HG02798 (cell line): ENCODE data around the gene CLEC18B.
"Not testable (repeated sequence)": the region's sequence is repeated elsewhere in the genome, so short reads cannot be mapped to it uniquely, and the experiment has no call there.

ENCODE experiments used
- ATAC-seq: cut with Tn5 transposase; IDR thresholded peaks from one replicate; pipeline ENCODE4 v1.9.1; 2021; ENCODE audit warnings: mild to moderate bottlenecking; ENCODE audit not compliant: unreplicated experiment, poor library complexity

CLEC18B gene

DNA sequence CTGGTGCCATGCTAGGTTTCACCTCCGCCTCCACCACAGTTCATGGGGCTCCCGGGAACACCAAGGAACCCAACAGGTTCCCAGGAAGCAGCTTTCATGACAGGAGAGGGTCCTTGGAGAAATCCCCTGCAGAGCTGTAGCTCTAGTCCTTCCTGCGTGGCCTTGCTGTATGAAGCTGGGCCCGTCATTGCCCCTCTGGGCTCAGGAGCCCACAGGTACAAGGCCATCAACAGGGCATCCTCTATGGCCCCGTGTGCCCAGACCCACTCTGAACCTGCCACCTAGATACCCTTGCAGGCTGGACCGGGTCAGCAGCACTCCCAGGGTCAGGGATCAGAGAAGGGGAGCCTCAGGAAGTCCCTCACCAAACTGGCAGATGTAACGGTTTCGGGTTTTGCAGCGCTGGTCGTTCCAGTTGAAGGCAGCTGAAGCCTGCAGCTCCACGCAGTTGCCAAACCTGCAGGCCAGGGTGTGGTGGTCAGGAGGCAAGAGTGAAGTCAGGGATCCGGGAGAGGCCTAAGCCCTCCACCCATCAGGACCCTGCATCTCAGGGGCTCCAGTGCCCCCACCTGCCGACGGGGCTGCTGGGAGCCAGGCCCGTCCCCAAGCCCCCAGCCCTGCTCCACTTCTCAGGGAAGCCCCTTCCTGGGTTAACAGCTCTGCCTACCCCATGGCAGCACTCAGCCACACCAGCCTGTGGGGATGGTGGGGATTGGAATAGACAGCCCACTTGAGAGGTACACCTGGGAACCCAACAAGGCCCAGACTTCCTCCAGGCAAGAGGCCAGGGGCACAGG is 11.9 kb downstream of the CLEC18B start:
- ATAC-seq: not testable (repeated sequence)

DNA sequence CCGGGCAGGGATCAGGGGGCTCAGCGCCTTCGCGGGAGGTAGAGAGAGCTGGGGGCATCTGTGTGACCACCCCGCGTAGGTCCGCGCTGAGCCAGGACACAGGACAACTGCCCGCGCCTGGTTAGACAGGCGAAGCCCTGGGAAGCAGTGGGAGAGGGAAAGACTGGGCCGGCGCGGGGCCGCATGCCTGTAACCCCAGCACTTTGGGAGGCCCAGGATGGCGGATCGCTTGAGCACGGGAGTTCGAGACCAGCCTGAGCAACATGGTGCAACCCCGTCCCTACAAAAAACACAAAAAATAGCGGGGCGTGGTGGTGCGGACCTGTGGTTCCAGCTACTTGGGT is 13.9 kb downstream of the CLEC18B start:
- not testable (repeated sequence) for ATAC-seq

DNA sequence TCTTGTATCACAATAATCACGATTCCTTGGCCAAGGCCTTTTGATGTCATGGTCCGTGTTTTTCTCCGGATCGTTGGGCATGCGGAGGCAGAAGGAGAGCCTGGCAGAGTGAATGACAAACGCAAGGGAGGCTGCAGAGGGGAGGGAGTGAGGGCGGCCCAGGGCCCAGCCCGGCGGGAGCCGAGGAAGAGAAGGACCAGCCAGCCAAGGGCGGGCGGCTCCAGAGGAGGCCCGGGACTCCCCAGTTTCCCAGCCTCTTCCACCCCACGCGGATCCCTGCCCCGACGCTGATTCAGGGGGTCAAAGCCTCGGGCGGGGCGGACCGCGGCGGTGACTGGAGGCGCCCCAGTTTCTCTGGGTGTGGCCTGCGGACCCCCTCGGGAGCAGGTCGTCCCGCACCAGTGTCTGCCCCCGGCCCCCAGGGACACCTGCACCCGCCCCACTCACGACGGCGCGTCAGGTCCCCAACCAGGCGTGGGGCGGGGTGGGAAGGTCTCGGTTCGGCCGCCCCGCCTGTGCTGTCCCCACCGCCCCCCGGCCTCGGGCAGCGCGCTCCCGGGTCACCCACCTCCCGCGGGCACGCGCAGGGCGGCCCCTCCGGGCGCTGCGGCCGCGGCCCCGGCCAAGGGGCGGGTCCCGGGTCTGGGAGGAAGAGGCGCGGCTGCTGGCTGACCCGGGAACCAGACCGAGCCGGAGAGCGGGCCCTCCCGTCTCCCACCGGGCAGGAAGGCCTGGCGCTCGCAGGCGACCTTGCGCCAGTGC is 14.5 kb downstream of the CLEC18B start:
- ATAC-seq: peak; percentile 36

DNA sequence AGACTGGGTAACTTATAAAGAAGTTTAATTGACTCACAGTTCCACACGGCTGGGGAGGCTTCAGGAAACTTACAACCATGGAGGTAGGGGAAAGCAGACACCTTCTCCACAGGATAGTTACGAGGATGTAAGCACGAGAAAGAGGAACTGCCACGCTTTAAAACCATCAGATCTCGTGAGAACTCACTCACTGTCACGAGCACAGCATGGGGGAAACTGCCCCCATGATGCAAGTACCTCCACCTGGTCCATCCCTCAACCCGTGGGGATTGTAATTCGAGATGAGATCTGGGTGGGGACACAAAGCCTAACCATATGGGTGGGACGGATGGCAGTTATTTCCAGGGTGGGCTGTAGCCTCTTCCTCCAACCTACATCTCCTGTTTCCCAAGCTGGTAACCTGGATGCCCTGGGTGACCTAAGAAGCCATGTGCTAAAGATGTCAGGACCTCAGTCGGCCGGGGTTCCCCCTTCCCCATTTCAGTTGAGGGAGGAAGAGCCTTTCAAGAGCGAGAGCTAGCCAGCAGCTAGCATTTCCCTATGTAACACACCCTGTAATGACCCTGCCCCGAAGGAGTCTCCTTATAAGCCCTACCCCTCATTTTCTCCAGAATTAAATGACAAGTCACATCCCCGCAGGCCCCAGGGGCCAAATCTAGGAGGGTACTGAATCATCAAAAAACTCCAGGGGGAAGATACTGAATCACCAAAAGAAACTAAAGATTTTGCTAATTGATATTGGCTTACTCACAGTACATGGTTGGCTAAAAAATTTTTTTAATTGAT is 16.9 kb downstream of the CLEC18B start:
- ATAC-seq: not testable (repeated sequence)

DNA sequence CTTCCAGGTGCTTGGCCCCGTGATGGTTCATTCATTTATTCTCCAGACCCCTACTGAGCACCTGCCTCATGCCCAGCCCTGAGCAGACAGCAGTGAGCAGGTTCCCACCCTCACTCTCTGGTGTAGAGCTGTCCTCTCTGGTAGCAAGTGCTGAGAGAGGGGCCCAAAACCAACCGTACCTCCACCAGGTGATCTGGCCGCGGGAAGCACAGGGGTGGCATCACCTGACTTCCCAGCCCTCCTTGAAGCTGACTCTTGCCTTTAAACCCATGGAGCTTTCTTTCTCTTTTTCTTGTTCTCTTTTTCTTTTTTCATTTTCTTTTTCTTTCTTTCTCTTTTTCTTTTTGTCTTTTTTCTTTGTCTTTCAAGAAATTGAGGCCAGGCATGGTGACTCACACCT is 21.0 kb downstream of the CLEC18B start:
- not testable (repeated sequence) for ATAC-seq

DNA sequence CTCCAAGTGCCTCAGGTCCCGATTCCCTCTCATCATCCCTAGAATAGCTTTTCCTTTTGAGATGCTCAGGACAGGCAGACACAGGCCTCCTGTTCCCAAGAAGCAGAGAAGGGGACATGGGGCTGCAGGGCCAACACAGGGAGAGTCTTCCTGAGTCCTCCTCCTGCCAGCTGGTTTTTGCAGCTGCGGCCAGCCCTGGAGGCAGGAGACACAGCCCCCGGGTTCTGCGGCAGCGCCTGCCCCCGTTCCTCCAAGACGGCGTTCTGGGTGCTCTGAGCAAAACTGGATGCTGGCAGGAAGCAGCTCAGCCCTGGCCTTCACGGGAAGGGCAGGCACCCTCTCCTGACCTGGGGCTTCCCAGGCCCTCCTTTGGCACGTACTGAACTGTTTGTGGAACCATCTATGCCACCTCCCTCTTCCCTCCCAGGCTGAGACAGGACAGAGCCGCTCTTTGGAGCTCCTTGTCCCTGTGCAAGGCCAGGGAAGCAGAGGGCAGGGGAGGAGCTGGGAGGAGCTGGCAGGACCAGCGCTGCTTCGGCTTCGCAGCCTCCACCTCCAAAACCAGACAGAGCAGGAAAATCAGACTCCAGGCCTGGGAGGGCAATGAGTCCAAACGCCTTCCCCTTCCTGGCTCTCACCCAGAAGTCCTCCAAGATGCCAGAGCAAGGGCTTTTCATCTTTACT is 22.9 kb downstream of the CLEC18B start:
- not testable (repeated sequence) for ATAC-seq

DNA sequence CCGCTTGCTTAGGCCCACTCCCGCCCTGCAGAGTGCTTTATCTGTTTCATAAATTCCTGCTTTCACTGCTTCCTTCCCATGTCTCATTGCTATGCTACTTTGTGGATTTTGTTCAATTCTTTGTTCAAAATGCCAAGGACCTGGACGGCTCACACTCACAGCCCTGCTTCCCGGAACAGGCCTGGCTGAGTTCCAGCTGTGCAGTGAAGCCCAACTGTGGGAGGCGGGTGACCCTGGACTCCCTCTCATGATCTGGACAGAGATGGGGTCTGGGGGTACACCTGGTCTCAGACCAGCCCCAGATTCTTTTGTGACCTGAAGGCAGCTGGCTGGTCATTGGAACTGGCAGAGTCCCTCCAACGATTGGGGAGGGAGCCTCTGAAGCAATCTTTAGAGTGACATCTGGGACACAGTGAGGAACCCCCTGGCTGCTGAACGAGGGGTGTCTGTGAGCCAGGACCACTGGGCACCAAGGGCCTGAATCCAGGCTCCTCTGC is 24.7 kb downstream of the CLEC18B start:
- not testable (repeated sequence) for ATAC-seq

DNA sequence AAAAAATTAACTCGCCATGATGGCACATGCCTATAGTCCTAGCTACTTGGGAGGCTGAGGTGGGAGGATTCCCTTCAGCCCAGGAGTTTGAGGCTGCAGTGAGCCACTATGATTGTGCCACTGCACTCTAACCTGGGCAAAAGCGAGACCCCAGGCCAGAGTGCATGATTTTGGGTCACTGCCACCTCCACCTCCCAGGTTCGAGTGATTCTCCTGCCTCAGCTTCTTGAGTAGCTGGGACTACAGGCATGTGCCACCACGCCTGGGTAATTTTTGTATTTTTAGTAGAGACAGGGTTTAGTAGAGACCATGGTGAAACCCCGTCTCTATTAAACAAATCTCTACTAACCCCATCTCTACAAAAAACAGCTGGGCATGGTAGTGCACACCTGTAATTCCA is 26.7 kb downstream of the CLEC18B start:
- not testable (repeated sequence) for ATAC-seq

DNA sequence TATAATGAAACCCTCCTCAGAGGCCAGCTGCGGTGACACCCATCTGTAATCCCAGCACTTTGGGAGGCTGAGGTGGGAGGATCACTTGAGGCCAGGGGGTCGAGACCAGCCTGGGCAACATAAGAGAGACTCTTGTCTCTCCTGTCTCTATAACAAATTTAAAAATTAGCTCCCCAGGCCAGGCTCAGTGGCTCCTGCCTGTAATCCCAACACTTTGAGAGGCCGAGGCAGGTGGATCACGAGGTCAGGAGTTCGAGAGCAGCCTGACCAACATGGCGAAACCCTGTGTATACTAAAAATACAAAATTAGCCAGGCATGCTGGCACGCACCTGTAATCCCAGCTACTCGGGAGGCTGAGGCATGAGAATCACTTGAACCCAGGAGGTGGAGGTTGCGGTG is 27.1 kb downstream of the CLEC18B start:
- ATAC-seq: not testable (repeated sequence)

DNA sequence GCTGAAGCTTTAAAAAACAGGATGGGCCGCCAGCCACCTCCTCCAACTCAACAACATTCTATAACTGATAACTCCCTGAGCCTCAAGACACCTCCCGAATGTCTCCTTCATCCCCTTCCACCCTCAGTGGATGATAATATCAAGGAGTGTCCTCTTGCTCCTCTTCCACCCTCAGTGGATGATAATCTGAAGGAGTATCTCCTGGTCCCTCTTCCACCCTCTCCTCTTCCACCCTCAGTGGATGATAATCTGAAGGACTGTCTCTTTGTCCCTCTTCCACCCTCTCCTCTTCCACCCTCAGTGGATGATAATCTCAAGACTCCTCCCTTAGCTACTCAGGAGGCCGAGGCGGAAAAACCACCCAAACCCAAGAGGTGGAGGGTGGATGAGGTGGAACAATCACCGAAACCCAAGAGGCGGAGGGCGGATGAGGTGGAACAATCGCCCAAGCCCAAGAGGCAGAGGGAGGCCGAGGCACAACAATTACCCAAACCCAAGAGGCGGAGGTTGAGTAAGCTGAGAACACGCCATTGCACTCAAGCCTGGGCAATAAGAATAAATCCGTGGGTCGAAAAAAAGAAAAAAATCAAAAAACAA is 29.7 kb downstream of the CLEC18B start:
- ATAC-seq: not testable (repeated sequence)

DNA sequence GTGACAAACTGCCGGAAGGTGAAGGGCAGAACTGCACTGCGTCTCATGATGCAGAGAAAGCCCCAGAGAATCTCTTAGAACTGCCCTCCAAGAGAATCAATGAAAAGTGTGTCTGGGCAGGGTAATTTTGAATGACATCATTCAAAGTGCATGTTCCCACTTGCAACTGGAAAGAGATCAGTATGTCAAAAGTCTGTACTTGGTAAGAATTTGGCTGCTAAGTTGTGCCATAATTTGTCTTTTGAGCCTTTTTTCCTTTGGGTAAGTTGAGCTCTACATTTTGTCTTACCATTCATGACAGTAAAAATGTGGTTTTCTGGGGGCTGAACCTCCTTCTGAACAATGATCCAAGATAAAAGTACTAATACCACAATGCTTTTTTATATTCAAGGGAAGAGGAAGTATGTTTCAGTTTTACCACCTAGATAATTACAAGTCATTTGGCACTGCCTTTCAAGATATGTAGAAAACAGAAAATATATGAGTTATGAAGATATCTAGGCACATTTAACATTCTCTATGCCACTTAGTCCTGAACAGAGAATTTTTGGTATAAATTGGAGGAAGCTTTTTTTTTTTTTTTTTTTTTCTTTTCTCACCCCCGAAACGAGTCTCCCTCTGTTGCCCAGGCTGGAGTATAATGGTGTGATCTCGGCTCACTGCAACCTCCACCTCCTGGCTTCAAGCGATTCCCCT is 38.8 kb downstream of the CLEC18B start:
- ATAC-seq: not testable (repeated sequence)

DNA sequence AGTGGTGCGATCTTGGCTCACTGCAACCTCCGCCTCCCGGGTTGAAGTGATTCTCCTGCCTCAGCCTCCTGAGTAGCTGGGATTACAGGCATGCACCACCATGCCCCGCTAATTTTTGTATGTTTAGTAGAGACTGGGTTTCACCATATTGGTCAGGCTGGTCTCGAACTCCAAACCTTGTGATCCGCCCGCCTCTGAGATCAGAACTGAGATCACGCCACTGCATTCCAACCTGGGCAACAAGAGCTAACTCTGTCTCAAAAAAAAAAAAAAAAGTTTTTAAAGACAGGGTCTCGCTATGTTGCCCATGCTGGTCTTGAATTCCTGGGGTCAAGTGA is 47.5 kb downstream of the CLEC18B start:
- ATAC-seq: not testable (repeated sequence)

DNA sequence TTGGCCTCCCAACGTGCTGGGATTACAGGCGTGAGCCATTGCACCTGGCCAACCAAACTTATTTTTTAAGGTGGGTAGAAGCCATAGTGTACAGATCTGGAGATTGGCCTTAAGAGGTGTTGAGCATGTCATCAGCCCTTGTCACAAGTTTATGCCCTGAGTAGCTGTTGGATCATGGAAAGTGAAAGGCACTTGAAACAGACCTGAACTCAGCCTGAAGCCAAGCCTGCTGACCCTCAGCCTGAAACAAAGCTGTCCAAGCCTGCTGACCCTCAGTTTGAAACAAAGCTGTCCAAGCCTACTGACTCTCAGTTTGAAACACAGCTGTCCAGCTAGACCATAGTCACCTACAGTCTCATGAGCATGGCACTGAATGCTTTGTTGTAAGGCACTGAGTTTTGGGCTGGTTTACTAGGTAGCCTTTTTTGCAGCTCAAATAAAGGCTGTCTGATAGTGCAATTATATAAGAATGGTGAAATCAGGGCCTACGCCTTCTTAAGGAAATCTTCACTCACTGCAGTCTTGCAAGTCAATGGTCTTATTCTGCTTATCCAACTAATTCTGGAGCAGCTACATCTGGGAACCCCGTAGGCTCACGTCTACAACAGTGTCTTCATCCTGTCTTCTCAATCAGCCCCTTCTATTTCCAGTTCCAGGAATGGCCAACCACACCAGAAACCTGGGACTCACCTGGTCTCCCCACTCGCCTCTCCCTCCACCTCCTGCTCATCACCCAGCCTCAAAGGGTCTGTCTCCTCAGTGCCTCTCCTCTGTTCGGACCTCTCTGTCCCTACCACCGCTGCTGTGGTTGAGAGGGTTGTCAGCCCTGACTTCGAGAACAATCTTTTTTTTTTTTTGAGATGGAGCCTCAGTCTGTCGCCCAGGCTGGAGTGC is 48.1 kb downstream of the CLEC18B start:
- no peak for ATAC-seq

DNA sequence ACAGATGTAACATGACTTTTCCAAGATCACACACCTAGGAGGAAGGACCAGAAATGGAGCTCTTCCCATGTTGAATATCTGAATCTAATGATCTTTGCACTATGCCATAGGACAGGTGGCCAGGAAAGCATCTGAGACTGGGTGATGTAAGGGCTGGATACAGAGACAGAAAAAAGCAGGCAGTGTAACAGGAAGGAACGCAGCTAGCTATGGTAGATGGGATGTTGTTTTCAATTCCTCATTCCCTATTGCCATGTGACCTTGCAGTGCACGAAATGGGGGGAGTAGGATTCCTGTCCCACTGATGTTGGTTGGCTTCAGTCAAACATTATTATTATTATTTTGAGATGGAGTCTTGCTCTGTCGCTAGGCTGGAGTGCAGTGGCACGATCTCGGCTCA is 48.9 kb downstream of the CLEC18B start:
- ATAC-seq: no peak

DNA sequence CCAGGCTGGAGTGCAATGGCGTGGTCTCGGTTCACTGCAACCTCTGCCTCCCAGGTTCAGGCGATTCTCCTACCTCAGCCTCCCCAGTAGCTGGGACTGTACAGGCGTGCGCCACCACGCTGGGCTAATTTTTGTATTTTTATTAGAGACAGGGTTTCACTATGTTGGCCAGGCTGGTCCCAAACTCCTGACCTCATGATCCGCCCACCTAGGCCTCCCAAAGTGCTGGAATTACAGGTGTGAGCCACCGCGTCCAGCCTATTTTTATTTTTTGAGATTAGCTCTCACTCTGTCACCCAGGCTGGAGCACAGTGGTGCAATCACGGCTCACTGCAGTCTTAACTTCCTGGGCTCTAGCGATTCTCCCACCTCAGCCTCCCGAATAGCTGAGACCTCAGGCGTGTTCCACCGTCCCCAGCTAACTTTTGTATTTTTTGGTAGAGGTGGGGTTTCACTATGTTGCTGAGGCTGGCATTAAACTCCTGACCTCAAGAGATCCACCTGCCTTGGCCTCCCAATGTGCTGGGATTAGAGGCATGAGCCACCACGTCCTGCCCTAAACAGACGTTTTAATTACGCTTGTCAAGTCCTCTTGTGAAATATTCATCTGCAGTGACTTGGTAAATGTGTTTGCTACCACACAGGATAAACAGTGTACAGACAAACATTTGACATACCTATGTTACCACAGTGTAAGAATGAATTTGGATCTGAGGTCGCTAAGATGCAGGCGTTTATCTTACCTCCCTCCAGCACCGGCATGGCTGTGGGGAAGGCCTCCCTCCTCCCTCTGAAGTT is 50.7 kb downstream of the CLEC18B start:
- not testable (repeated sequence) for ATAC-seq

DNA sequence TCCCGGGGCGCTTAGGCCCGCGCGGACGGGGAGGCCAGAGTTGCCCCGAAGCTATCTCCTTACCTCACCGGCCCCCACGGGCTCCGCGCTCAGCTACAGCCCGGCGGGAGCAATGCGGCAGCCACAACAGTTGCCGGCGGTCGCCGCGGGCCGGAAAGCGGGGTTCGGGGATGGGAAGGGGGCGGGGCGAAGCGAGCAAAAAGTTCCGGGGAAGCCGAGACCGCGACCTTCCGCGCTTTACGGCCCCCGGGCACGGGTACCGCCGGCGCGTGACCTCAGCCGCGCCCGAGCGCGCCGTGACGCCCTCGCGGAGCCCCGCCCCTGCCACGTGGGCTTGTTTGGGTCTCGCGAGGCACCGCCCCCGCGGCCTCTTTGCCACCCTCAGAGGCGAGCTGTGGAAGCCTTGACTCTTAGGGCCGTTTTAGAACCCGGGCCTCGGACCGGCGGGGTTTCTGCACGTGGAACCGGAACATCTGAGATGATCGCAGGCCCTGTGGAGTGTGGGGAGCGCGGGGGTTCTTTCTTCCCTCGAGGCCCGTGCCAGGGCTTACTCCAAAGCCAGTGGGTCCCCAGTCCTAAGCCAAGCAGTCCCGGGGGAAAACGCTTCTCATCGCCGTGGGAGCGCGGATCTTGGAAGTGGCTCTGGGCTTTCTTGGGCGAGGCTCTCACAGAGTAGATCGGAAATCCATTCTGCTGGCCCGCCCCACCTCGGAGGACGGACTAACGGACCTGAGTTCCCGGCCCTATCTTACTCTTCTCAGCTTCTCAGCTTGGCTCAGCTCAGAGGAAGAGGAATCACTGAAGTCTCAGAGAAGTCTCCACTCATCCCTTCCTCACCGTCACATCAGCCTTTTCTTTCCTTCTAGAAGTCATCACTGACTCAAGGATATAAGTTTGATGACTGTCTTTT is 53.0 kb downstream of the CLEC18B start:
- ATAC-seq: peak; percentile 98
